GM12801 (cell line): ENCODE results near the gene PIGZ.

Source experiments
- TF ChIP-seq, protein P1 (sequence below): IDR thresholded peaks from one replicate; pipeline ENCODE4 v1.5.1; 2011; ENCODE audit warnings: control low read depth; ENCODE audit not compliant: insufficient read length; ENCODE audit errors: extremely low read depth

The PIGZ gene

DNA sequence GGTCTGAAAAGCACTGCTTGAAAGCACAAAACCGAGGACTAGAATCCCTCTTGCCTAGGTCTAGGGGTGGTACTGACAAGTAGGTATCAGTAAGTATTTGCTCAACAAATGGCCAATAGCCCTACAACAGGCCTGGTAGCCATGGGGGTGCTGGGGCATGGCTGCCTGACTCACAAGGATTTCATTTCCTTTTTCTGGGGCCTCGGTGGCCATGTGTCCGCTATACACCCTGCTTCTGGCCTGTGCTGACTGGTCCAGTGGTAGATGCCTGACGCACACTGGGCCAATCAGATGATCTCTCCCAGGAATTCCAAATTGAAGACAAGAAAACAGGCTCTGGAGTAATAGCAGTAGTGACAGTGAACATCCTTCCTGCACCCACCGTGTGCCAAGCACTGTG, 31.6 kb upstream of the PIGZ start:
- TF ChIP-seq, protein P1, sequence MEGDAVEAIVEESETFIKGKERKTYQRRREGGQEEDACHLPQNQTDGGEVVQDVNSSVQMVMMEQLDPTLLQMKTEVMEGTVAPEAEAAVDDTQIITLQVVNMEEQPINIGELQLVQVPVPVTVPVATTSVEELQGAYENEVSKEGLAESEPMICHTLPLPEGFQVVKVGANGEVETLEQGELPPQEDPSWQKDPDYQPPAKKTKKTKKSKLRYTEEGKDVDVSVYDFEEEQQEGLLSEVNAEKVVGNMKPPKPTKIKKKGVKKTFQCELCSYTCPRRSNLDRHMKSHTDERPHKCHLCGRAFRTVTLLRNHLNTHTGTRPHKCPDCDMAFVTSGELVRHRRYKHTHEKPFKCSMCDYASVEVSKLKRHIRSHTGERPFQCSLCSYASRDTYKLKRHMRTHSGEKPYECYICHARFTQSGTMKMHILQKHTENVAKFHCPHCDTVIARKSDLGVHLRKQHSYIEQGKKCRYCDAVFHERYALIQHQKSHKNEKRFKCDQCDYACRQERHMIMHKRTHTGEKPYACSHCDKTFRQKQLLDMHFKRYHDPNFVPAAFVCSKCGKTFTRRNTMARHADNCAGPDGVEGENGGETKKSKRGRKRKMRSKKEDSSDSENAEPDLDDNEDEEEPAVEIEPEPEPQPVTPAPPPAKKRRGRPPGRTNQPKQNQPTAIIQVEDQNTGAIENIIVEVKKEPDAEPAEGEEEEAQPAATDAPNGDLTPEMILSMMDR = no peak

DNA sequence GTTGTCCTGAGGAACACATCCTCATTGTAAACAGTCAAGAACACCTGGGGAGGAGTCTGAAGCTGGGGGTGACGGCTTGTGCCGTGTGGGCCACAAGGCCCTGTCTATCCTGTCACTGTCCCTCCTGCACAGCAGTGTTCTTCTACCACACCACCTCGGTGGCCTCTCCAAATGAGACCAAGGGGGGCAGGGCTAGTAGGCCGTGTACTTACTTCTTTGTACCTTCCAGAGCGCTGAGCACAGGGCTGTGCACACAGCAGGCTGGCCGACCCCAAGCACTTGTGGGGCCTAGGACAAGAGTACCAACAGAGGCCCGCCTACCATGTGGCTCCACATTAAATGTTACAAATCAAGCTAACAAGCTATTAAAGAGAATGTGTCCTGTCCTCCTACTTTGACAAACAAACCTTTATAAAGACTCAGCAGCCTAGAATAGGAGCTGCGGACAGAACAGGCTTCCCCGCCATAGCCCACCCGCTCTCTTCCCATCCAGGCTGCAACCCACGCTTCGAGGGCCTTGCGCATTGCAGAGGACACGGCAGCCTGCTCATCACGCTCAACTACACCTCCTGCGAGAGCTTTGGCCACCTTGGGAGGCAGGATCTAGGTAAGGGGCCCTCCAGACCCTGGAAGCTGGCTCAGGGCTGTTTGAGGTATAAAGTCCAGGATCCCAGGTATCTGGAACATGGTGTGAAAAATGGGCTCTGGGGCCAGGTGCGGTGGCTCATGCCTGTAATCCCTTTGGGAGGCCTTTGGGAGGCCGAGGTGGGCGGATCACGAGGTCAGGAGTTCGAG, 30.5 kb upstream of the PIGZ start:
- TF ChIP-seq, protein P1 = no peak

DNA sequence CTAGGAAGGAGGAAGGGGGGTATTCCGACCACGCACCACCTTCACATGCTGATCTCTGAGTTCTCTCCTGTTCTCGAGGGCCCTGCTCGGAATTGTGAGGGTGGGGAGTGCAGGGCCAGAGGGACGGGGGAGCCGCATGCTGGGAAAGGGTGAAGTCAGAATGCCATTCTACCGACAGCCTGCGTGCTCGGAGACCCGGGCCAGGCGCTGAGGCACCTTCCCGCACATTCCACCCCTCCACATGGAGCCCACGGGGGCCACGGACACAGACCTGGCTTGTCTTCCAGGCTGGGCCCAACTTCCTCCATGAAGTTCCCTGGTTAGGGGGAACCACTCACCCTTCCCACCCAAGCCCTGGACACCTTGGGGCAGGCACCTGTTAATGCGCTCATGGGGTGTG, 28.7 kb upstream of the PIGZ start:
- TF ChIP-seq, protein P1 = no peak

DNA sequence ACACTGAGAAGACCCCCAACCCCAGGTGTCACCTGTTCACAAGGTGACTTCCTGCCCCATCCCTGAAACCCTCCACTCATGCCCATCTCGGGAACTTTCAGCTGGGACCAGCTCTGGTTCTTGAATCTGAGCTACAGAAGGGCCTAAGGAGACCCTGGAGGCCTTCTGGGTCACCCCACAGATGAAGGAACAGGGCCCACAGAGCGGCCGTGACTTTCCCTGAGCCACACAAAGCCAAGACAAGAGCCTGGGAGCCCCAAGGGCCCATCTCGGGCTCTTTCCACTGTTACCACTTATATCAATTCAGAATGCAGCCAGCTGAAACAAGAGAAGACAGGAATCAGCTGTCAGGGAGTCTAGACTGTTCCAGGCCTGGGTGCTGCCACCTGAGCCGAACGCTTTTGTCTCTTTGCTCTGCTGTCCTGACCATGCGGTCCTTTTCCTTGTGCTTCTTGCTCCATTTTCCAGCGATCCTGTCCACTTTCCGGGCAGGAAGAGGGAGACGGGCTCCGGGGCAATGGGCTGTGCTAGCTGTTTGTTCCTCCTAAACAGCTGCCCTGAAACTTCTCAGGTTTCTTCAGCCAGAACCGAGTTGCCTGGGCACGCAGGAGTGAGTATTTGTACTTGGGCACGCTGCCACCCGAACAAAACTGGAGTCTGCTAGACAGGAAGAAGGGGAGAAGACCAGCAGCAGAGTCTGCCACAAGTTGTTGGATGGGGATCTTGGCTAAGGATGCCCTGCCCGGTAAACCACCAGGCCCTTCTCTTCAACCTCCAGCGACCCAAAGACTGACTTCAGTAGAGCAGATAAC, 28.0 kb upstream of the PIGZ start:
- TF ChIP-seq, protein P1 = no peak

DNA sequence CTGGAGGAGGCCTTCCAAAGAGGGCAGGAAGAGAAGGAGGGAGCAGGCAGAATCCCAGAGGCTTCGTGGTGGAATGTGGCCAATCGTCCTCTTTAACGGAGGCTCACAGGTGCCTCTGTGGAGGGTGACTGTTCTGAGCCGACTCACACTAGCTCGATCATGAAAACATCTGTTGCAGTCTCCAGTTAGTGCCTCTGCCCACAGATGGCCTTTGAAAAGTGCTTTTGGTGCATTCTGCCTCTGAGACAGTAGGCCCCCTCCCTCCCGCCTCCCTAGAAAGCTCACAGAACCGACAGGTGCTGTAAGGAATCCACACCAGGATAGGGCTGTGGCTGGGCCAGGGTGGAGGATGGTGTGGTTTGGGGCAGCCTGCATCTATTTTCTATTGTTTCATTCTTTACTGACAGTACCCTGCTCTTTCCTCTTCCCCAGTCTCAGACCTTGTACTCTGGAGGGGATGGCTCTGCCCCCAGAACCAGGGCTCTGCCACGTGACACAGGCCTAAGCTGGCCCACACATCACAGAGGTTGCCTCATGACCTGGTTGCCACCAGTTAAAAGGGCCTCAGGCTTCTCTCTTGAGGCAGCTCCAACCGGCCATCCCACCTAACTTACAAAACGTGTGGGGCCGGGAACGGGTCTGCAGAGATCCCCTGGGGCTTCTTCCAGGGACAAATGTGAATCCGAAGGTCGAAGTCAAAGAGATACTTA, 27.2 kb upstream of the PIGZ start:
- TF ChIP-seq, protein P1 = no peak

DNA sequence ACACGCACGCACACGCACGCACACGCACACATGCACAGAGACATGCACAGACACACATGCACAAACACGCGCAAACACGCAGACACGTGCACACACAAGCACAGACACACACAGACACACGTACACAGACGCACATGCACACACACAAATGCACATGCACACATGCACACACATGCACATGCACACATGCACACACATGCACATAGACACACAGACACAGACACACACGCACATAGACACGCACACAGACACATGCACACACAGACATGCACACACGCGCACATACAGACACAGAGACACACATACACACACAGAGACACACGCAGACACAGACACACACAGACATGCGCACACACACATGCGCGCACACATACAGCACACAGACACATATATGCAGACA, 26.4 kb upstream of the PIGZ start:
- TF ChIP-seq, protein P1 = no peak

DNA sequence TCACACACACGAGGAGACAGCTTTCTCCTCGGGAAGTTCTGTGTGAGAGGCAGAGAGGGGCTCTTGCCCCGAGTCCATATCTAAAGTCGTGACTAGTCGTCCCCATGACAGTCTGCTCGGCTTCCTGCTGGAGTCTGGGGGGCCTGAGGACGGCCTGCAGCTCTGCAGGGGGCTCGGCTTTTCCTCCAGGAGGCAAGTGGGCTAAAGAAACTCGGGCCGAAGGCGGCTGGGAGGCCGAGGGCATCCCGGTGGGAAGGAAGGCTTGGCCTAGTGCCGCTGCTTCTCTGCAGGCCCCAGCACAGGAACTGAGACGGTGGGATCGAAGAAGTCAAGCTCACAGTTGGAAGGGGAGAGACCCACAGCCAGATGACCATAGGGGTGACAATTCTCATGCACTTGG, 25.4 kb upstream of the PIGZ start:
- TF ChIP-seq, protein P1 = no peak
